HG02840 (cell line): ENCODE measurements around the gene USP7.
"Not testable (repeated sequence)": the region's sequence is repeated elsewhere in the genome, so short reads cannot be mapped to it uniquely, and the experiment has no call there.

ENCODE experiments used
- ATAC-seq: cut with Tn5 transposase; IDR thresholded peaks from one replicate; pipeline ENCODE4 v1.9.1; 2021; ENCODE audit warnings: mild to moderate bottlenecking, moderate library complexity, moderate number of reproducible peaks; ENCODE audit not compliant: unreplicated experiment, low FRiP score

The USP7 gene

DNA sequence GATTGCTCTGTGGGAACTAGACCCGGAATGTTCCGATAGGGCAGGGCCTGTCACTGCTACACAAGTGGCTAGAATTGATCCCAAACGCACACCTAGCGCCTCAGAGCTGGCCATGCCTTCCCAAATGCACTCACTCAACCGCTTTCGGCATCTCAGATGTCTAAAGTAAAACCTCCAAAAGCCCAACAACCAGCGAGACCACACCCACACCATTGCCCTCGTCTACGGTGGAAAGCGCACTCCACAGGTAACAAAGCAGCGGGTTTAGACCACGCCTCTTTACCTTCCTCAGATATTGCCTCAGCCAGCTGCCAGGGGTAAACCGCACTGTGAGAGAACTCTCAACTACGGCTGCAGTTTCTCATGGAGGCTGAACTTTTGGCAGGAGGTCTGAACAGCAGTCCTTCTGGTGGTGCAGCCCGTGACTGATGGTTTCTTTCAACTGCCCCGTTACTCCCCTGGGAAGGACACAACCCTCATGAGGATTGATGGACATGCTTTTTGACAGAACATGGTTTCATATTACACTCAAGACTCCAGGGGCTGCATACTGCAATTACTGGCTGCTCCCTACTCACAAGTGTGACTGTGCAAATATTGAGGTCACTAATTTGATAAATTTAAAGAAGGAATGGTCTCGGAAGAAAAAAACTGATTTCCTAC, 34.5 kb downstream of the USP7 start:
- ATAC-seq = no peak

DNA sequence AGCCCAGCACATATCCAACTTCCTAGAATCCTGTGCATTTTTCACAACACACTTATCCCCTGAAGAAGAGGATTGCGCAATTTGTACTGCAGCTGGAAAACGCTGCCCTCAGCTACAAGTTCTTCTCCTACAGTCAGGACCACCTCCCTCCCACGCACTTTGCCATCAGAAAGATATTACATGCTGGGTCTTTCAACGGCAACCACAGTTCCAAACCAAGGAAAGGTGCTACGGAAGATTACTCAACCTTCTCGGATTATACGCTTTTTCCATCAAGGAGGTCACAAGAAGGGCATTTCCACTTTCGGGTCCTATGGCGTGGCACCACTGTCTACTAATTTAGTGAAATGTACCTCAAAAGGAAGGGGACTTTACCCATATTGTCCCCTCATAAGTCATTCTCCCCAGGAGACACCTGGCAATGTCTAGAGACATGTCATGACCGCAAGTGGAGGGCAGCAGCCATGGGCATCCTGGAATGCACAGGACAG, 35.2 kb downstream of the USP7 start:
- ATAC-seq = no peak

DNA sequence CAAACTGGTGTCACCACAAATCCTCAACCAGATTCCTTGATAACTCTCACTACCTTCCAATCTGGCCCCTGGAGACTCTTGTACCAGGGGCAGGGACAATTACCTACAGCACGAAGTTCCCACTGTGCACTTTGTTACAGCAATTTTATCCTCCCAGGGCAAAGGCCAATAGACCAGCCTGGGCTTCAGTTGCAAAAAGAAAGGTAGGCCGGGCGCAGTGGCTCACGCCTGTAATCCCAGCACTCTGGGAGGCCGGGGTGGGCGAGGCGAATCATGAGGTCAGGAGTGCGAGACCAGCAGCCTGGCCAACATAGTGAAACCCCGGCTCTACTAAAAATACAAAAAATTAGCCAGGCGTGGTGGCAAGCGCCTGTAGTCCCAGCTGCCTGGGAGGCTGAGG, 36.9 kb downstream of the USP7 start:
- no peak for ATAC-seq

DNA sequence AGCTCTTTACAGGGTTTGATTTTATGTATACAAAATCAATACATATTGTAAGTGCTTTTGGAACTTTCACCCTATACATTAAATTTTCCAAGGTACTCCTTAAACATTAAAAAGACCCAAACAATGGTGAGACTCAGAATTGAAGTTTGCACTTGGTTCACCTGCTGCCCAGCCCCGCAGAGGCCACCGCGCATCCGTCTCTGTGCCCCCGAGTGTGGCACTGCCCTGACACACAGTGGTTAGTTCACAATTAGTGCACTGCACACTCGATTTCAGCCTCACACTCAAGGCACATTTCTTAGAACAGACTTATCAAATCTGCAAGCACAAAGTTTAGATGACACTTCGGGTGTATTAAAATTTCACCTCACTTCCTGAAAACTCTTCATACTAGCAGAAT, 38.3 kb downstream of the USP7 start:
- no peak for ATAC-seq

DNA sequence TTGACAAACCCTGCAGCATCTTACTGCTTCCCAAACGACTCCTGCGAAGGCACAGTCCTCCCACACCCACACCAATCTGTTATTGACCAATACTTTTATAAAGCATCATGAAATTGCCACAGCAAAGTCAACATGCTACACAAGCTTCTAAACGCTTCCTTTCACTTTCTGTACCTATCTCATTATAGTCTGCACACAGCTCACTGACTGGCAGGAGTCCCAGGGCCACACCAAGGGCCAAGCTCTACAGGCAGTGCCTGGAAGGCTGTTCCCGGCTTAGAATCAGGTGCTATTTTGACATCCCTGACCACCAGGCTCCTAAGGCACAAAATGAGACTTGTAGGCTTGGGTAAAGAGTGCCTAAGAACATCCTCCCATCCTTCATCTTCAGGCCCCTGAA, 39.5 kb downstream of the USP7 start:
- ATAC-seq = no peak

DNA sequence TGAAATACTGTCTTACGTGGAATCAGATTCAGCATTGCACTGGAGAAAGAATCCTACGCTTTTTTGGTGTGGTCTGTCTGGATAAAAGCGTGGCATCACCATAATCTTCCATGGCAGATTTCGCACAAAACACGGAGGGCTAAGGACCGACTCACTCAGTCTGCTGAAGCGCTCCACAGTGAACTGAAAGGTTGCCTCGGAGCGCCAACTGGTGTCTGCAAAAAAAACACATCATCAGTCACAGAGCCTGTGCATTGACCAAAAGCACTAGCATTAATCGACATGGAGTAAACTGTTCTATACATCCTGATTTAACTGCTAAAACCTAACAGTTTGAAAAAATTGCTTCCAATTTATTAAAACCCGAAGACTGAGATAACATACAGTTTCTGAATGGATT, 40.5 kb downstream of the USP7 start:
- ATAC-seq = no peak

DNA sequence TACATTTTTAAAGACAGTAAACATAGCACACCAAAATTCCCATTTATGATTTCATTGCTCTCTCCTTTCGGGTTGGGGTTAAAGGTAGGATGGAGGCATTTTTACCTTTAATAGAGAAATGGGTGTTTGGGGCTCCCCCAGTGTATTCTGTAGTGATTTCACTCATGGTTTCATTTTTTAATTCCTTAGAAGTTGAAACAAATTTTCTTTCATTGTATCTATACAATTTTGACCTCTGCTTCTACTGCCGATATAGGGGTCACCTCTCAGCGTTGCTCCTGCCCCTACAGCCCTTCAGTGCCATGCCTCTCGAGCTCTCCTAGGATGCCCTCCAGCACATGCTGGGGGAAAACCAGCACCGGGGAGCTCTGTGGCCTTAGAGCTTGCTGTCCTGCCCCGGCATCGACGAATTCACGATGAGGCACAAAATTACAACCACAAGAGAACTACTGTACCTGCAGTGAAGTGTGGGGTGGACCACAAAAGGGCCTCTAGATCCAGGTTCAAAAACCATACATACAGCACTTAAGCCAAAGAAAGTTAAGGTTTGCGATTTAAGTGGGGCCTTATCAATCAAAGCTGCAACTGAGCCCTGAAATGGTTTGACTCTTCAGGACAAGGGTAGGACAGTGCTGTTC, 42.2 kb downstream of the USP7 start:
- ATAC-seq = no peak

DNA sequence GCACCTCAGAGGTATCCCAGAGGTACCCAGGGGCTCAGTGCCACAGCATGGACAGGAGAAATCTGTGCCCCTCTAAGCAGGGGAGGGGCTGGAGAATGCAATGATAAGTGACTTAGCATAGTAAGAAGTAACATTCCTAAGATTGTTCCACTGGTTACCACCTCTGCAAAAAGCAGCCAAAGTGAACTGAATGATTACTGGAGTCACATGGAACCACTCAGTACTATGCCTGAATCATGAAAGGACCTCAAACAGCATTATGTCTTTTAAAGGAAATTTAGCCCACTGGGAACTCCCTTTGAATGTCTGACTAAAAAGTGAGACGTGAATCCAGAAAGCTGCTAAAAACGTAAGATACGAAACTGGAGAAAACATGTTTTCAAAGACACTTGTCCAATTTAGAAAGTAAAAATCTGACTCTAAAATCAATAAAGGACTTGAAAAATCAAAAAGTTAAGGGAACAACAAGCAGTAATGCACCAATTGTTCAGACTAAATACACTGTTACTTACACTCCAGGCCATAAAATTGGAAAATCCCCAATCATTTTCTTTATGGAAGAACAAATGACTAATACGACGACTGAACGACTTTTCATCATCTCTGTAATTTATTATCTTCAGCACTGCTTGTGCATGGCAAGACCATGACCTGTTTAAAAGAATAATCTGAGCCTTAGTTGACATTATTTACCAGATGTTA, 42.9 kb downstream of the USP7 start:
- no peak for ATAC-seq

DNA sequence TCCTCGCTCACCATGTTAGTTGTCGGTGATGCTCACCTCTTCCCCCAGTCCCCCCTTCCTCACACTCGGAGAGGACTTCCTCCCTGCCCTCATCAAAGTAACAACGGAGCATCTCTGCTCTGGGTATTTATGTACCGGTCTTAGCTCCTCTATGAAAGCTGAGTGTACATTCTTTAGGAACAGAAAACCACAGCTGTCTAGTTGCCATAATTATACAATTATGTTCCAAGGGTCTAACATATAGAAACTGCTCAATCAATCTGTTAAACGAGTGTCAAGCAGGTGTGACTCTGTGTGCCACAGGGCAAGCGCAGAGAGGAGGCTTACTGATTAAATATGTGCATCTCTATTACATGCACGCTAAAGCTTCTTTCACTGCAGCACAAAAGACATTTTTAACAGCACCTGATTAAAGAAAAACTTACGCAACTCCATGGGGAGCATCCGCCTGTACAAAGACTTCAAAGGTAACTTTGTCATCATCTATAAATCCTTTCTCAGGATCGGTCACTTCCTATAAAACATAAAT, 43.7 kb downstream of the USP7 start:
- ATAC-seq = no peak

DNA sequence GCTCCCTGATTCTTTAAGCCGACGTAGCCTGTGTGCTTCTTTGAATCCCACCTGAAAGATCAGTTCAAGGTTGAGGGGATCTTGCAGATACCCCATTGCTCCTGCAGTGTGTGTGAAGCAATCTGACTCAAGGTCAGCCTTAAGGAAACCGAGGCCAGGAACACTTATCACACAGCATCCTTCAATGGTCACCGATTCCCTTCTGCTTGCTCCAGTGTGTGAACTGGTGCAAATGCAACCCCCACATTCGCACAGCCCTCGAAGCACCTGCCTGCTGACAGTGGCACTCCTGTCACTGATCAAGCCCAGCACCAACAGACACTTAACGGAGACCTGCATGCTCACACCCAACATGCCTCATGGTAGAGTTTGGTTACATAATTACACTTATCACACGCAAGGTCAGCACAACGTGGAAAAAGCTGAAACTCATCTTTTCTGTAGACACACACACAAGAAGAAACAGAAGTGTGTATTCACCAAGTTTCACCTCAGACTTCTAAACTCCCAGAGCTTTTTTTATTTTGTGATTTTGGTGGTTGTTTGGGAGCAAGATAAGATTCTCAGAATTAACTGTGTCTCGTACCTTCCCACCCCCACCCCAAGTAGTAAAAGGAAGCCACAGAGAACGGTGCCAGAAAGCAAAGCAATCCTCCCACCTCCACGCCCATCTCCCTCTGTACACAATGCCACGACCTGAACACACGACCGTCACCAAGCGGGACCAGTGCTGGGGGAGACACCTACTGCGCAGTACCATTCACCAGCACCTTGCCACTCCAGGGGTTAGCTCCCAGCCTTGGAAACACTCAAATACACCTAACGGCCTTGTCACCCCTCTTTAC, 44.4 kb downstream of the USP7 start:
- ATAC-seq = no peak

DNA sequence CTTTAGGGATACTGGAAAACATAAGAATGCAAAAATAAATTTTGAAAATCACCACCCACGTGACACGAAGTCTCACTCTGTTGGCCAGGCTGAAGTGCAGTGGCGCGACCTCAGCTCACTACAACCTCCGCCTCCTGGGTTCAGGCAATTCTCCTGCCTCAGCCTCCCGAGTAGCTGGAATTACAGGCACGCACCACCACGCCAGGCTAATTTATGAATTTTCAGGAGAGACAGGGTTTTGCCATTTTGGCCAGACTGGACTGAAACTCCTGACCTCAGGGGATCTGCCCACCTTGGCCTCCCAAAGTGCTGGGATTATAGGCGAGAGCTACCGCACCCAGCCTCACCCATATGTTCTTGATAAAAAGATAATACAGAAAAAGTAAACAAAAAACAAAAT, 46.4 kb downstream of the USP7 start:
- ATAC-seq = not testable (repeated sequence)

DNA sequence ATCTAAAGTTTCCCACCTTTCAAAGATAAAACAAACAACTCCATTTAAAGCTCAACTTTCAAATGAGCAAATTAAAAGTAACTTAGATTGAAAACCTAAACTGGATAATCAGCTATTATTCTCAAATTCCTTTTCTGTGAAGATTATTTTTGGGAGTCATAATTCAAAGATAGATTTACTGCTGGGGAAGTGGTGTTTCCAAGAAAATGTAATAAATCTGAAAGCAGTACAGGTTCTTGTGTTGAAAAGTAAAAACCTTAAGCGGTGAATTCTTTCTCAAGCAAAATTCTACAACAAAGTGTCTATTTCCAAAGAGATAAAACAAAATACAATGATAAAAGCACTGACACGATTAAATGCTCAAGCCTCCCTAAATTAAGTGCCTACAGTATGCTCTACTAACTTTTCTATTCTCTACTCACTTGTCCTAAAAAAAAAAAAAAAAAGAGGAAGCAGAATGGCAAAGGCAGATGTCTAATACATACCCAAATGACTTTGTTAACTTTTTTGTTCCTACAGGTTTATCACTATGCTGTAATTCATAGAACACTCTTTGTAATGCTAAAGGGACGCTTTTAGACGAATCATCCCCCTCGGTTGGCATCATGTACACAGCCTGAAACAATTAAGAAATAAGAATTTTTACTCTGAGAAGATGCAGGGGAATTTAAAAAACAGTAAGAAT, 47.0 kb downstream of the USP7 start:
- no peak for ATAC-seq

DNA sequence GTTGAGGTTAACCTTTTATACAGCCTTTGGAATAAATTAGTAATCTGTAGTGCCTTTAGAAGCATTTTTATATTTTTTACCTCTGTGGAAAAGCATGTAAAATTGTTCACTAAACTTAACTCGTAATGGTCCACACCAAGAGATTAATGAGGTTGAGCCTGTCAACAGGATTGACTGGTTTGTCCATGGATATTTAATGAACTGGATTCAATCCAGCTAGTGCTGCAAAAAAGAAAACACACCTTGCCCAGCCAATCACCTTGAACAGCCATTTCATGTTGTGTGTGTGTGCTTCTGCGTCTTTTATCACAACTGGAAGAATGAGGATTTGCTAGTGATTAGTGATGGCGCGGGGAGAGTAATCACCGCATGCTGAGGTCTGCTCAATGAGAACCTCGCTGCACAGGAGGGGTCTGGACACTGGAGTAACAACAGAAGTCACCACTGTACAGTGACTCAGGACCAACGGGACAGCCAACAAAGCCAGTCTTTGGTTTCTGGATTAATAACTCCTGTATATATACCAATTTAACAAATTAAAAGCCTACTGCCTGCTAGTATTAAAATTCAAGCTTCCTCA, 47.9 kb downstream of the USP7 start:
- ATAC-seq = no peak

DNA sequence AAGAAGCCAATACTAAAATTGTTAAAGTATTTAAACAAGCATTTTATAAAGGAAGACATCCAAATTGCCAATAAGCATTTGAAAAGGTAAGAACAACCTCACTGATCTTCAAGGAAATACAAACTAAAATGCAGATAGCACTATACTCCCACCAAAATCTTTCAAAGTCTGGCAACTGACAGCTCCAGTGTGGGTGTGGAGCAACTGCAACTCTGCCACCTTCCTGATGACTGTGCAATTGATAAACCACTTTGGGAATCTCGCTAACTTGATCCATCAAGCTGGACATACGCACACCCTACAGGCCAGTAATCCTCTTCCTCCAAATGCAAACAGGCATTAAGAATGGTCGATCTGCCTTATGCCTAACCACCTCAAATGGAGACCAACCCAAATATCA, 49.6 kb downstream of the USP7 start:
- no peak for ATAC-seq

DNA sequence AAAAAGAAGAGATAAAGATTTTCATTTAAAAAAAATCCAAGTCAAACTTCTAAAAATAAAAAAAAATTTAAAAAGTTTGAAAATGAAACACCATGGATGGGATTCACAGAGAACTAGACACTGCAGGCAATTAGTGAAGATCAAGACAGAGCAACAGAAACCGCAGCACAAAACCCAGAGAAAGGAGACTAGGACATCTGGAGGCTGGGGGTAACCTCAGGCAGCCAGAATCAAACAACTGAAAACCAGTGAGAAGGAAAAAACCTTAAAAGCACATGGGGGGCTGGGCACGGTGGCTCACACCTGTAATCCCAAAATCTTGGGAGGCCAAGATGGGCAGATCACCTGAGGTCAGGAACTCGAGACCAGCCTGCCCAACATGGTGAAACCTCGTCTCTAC, 50.9 kb downstream of the USP7 start:
- ATAC-seq = no peak

DNA sequence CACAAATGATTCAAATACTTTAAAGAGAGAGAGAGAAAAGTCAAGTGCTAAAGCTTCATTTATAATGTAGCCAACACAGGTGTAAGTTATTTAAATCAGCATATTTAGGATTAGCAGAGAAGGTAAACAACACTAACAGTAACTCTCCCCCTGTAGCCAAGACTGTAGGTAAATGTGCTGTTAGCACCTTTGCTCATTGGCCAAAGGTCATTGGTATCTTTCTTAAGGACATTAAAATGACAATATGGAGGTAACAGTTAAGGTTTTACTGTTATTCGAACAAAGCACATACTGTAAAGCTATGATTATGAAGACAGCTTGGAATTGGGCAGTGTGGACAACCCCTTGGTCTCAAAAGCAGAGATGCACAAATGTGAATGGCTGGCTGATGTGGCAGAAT, 52.9 kb downstream of the USP7 start:
- ATAC-seq = no peak

DNA sequence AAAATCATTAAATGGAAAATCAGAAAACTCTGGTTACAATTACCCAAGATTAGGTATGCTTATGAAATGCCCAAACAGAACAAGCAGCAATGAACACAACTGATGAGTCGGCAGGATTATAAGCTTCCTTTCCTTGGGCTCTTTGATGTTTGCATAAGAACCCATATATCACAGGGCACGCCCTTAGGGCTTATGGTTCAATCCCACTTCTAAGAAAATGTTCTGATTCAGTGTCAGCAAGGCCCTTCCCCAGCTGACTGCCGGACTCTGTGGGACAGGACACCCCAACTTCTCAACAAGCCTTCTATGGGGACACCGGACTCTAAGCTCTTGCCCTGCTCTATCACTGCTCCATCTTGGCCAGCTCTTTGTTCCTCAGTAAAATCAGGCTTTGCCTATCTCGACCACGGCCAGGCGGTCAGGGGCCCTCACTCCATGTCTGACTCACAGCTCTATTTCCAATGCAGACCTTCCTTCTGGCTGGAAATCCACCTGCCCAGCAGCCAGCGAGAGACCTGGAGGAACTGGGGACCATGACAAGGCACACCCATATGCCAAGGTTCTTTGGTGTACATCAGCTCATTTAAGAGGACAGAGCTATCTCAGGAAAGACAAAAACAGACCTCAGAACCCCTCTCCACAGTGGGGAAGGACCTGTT, 54.8 kb downstream of the USP7 start:
- no peak for ATAC-seq

DNA sequence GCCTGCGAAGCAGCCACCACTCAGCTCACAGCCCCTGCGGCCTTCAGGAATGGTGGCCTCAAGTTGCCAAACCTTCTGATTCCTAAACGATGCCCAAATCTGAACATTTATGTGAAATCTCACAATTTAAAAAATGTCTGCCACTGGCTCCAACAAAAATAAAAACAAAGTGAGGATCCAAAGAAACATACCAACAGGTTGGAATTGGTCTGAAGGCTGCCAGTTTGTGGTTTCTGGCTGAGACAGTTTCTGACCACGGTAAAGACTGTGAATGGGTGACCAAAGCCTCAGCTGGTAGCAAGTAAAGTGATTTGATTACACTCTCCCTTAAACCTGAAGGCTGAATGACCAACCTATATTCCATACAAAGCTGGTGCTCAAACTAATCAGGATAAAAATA, 56.6 kb downstream of the USP7 start:
- no peak for ATAC-seq
